GM06990 (cell line): ENCODE data around the gene VGLL3.

Experiments used
- DNase-seq: peaks from one replicate; pipeline ENCODE4 v3.0.0-alpha.2; 2011; ENCODE audit not compliant: insufficient read length; ENCODE audit errors: extremely low read depth
- H3K27me3 ChIP-seq: replicated peaks from 2 replicates; pipeline ENCODE4 v1.6.0; 2011; ENCODE audit warnings: low read length; ENCODE audit not compliant: control insufficient read depth, insufficient read depth
- H3K36me3 ChIP-seq: 2 replicates; pipeline ENCODE4 v1.5.1; 2011; ENCODE audit warnings: low read length; ENCODE audit not compliant: control insufficient read depth, insufficient read depth
- H3K4me3 ChIP-seq: replicated peaks from 2 replicates; pipeline ENCODE4 v1.5.1; 2011; ENCODE audit warnings: low read depth, mild to moderate bottlenecking, control low read depth, low read length
- TF ChIP-seq, protein P1 (sequence below): IDR thresholded peaks from 2 replicates; pipeline ENCODE4 v1.5.1; 2011; ENCODE audit warnings: low read length, control low read depth, mild to moderate bottlenecking, inconsistent platforms; ENCODE audit not compliant: insufficient read depth, poor library complexity, severe bottlenecking

VGLL3 gene

DNA sequence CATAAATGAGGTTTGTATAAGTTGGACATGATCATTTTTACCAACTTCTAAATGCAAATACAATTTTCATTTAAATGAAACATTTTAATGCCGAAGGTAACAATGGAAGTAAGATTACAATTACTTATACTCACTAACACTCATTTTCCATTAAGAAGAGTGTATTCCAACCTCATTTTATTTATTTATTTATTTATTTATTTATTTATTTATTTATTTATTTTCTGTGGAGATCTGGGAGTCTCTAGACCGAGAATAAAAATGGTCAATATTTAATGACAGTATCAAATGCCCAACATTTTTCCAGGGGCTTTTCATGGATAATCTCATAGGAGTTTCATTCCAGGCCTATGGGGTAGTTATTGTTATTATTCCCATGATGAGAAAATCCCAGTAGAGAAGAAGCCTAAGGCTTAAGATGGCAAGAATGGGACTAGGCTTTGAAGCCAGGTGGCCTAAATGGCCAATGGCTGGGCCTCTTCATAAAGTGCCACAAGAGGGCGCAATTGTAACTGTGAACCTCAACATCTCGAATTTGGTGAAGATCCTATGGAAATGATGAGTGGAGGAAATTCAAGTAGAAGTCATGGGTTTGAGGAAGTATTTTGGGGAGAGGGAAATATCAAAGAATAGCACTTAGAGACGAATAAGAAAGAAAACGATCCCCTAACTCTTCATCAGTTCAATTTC is 21.3 kb downstream of the VGLL3 start:
- Histone ChIP-seq H3K4me3 (no peak overlapping the region), H3K36me3 (no peaks in the 10 kb centered on the region), H3K27me3 (no peaks in the 10 kb centered on the region)
- TF ChIP-seq, protein P1, sequence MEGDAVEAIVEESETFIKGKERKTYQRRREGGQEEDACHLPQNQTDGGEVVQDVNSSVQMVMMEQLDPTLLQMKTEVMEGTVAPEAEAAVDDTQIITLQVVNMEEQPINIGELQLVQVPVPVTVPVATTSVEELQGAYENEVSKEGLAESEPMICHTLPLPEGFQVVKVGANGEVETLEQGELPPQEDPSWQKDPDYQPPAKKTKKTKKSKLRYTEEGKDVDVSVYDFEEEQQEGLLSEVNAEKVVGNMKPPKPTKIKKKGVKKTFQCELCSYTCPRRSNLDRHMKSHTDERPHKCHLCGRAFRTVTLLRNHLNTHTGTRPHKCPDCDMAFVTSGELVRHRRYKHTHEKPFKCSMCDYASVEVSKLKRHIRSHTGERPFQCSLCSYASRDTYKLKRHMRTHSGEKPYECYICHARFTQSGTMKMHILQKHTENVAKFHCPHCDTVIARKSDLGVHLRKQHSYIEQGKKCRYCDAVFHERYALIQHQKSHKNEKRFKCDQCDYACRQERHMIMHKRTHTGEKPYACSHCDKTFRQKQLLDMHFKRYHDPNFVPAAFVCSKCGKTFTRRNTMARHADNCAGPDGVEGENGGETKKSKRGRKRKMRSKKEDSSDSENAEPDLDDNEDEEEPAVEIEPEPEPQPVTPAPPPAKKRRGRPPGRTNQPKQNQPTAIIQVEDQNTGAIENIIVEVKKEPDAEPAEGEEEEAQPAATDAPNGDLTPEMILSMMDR, result peak; percentile 83
- DNase-seq, result no peak

DNA sequence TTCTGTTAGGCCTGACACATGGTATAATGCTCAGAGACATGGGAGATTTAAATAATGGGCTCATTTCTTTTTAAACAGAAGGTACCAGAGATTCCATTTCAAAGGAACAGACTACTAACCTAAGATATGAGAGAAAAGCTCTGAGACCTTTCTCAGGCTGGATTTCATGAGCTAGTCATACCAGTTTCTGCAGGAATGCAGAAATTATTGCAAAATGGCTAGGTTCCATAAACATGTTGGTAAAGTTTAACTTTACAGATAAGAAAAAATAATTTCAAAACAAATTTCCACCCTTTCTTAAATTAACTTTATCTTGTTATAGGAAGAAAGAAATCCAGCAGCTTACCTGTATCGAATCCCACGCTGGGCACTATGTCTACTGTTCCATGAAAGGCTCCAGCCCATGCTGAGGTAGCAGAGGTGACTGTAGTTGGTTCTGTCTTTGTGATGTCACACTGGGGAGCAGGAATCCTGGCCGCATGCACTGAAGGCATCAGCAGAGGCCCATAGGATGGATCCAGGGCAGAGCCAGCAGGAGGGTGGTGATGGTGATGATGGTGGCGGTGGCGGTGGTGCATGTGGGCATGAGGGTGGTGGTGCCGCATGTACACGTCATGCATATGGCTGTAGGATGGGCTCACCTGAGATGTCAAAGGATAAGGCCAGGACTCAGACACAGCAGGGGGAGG is 22.6 kb downstream of the VGLL3 start:
- H3K36me3 ChIP-seq, result no peaks in the 10 kb centered on the region
- TF ChIP-seq, protein P1, result no peak
- no peak for DNase-seq
- no peaks in the 10 kb centered on the region for H3K27me3 ChIP-seq
- no peak overlapping the region for H3K4me3 ChIP-seq

DNA sequence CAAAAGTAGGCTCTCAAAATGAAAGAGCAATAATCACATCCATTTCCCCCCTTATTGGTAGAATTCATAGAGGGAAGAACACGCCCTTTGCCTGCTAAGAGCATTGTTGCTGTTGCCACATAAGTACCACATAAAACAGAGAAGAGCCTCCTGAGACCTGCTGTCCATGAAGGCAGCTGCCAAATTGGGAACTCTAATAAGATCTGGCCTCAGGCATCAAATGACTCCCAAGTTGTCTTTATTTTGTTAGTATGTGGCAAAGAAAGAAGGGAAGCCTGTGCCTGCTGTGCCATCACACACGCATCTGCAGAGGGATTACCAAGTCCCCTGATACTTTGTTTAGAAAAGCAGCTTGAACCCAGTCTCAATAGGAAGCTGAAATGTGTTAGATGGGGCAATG is 23.9 kb downstream of the VGLL3 start:
- no peaks in the 10 kb centered on the region for H3K27me3 ChIP-seq
- TF ChIP-seq, protein P1, result no peak
- no peak overlapping the region for H3K4me3 ChIP-seq
- no peak for DNase-seq
- no peaks in the 10 kb centered on the region for H3K36me3 ChIP-seq

DNA sequence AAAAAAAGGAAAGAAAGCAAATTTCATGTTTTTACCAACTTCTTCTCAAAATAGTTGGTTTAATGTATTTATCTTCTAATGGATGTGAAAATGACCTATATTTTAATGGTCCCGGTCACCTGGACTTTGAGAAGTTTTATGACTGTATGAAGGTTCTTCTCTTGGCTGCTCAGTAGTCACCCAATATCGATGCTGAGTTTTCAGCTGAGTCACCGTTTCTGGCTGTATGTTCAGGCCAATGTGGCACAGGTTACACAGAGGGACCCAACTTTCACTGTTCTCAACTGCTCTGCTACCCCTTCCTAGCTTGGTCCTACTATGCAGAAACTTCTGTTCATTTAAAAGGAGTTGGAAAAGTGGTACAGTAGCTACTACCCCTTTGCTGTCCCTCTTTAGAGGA is 25.8 kb downstream of the VGLL3 start:
- no peak for DNase-seq
- Histone ChIP-seq H3K4me3 (no peak overlapping the region), H3K36me3 (no peaks in the 10 kb centered on the region), H3K27me3 (no peaks in the 10 kb centered on the region)
- TF ChIP-seq, protein P1, result no peak

DNA sequence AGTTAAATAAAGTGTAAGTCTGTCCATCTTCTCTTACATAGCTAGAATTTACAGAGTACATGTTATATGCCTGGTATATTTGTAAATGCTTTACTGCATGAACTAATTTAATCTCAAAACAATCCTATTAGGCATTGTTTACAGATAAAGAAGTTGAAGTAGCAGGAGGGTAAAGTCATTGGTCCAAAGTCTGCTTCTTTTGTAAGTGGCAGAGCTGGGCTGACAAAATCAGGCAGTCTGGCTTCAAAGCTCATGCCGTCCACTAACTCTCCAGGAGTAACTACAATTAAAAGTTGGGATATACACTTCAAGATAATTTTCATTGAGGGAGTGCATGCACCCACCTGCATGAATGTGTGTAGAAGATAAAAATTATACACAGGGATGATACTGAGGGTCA is 27.3 kb downstream of the VGLL3 start:
- Histone ChIP-seq H3K36me3 (no peaks in the 10 kb centered on the region), H3K4me3 (no peak overlapping the region), H3K27me3 (no peaks in the 10 kb centered on the region)
- TF ChIP-seq, protein P1, result no peak
- DNase-seq, result no peak
